Stimulated activated CD4-positive, alpha-beta T cell treated with anti-CD3 and anti-CD28 coated beads, Interleukin-15, amount 100 ng/mL, for 48 hours (primary cell): ENCODE measurements around the gene DNAJC8.
A peak's percentile ranks its signal among the peaks of the same experiment; 100 is the strongest.

Source experiments
- DNase-seq, 2 donors: peaks; one replicate each; pipeline ENCODE4 v3.0.0-alpha.2; 2020; ENCODE audit warnings: low read depth in 2 of 2

DNAJC8 gene

DNA sequence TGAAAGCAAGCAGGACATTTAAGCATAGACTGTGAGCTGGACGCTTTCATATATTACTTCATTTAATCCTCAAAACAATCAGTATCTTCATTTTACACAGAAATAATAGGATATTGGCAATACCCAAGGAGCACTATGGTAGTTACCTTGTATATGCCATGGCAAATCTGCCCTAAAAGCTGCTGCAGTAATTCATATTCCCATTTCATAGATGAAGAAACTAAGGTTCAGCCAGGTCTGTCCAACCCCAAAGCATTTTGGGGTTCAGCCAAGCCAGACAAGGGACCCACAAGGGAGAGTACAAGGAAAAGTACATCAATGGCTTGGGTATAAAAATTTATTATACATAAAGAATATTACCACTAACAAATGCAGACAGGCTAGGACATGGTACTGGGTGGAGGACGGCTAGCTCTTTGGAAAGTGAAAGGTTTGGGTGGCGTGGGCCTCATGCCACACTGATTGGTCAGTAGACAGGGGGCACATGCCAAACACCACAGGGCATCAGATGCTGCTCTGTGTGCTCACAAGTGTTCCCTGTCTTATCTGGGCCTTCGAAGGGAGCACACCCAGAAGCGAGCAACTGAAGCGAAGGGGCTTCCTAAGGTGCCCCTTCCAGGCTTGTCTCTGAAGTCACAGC lies 32.5 kb downstream of the DNAJC8 start:
- no peak for DNase-seq

- DNase-seq, result peak; percentile 48 to 52
Measured at GRCh38 chr1:28199328-28200233, 33.2 kb downstream of the DNAJC8 start.

DNA sequence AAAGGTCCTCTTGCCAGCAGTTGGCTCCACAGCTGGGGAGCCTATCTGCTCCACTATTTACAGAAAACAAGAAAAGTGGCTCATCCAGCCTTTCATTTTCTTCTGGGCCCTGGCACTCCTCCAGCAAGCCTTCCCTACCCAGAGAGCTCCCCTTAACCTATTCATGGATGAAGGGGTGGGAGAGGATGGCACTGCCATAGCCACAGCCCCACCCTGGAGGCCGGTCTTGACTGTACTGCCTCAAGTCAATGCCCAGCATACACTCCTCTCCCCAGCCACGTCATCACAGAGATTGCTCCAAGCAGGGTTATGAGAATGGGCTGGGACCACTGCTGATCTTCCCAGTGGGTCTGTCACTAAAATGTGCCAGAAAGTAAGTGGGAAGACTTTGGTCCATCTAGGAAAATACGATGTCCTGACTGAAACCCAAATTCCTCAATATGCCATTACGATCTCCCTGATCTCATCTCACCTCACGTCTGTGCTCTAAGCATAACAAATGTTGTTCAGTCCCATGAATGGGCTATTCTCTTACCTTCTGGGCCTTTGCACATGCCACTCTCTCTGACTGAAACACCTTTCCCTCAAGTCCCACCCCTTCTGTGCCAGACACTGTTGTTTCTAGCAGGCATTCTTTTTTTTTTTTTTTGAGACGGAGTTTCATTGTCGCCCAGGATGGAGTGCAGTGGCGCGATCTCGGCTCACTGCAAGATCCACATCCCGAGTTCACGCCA lies 35.0 kb downstream of the DNAJC8 start:
- DNase-seq, result no peak

GRCh38 chr1:28196330-28196729 lies 36.5 kb downstream of the DNAJC8 start:
- no peak for DNase-seq

- DNase-seq, result no peak
Measured at GRCh38 chr1:28195780-28196179, 37.0 kb downstream of the DNAJC8 start.

DNA sequence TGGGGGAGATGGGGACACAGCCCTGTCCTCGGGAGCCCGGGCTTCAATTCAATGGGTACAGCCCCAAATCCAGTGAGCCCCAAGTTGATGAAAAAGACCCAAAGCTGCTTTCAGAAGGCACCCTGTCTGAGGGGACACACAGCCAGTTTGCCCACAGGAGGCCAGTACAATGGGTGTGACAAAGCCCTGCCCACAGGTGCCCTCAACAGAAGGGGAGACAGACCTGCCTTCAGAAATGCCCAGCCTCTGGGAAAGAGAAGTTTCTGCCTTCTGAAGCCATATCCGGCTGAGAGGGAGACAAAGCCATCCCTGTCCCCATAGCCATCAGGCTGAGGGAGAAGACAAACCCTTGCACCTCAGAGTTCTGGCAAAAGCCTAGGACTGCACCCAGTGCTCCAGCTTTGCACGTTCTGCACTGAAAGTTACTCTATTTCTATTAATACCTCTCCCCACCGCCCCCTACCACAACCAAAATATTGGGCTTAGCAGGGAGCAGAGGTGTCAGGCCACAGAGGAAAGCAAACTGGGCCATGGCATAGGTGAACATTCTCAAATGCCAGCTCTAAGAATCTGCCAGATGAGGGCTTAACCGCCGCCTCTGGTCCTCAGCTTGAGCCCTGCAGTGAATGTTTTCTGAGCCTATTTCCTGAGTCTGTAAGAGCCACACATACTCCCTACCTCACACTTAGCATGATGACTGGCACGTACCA lies 38.3 kb downstream of the DNAJC8 start:
- DNase-seq, result no peak

- no peak for DNase-seq
Measured at GRCh38 chr1:28193701-28194161, 39.1 kb downstream of the DNAJC8 start.

- DNase-seq, result no peak
Measured at GRCh38 chr1:28190996-28191645, 41.7 kb downstream of the DNAJC8 start.

DNA sequence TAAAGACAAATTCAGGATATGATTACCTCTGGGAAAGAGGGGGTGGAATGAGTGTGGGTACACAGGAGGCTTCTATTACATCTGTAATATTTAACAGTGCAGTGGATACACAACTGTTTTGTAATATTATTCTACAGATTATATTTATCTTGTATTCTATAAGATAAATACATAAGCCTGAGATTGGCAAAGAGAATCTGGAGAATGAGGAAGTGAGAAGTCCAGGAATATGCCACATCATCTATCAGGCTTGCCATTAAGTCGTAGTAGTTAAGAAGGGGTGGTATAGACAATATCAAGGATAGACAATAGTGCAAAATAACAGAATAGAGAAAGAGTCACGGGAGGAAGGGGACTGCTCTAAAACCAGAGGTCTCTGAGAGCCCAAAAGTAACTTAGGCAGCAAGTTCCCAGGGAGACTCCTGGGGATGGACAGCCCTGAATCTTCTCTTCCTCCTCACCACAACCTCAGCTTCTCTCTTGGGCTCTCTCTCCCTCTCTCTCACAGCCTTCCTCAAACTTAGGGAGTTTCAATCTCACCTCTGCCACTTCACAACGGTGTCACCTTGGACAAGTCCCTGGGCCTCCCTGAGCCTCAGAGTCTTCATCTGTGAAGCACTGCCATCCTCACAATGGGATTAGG lies 42.4 kb downstream of the DNAJC8 start:
- no peak for DNase-seq

GRCh38 chr1:28185071-28185470 lies 47.8 kb downstream of the DNAJC8 start:
- DNase-seq, result no peak

- DNase-seq, result no peak
Measured at GRCh38 chr1:28180306-28181305, 52.2 kb downstream of the DNAJC8 start.

DNA sequence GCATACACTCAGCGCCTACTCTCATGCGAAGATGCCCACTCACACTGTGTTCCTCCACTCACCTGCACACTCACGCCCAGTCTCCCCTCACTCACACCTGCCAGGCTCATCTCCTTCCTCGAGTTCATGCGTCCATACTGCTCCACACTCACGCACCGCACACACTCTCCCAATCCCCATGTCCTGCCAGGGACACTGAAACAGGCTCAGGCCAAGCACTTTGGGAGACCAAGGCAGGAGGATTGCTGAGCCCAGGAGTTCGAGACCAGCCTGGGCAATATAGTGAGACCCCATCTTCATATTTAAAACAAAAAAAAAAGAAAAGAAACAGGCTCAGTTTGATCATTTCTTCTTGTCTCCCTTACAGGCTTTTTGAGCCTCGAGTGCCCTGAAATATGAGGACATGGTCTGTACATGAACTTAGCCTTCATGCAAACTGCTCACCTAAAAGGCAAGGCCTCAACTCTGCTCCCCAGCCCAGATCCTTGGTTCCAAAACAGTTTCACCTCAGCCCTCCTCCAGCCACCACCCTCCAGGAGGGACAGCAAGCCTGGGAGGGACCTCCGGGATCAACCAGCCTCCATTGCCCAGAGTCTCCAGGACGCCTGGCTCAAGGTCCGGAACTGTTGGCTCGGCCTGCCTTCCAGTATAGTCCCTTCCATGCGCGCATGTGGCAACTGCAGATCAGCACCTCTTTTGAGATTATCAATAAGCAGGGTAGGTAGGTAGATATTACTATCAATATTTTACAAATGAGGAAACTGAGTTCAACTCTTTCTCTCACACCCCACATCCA lies 53.9 kb downstream of the DNAJC8 start:
- DNase-seq, result no peak

- no peak for DNase-seq
Measured at GRCh38 chr1:28176492-28177470, 56.0 kb downstream of the DNAJC8 start, which contains the start of gene PTAFR. Gene PTAFR, minus strand, starts transcription at chr1:28176690. Its CDS starts 25,669 bp downstream, at chr1:28151021.

GRCh38 chr1:28175955-28176485 lies 56.8 kb downstream of the DNAJC8 start:
- no peak for DNase-seq

DNA sequence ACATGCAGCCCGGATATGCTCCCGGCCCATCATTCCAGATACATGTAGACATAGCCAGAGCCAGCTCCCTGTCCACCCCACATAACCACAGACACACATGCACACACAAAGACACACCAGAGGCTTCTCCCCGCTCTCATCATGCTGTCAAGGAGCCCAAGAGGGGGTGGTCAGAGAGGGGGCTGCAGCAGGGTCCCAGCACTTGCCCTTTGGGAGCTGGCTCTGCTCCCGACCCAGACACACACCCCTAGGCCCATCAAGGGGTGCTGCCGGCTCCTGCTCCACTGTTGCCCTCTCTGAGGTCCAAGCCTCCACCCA lies 58.9 kb downstream of the DNAJC8 start:
- DNase-seq, result no peak

GRCh38 chr1:28173151-28173979 lies 59.5 kb downstream of the DNAJC8 start:
- no peak for DNase-seq
